Breast epithelium (tissue), 3 donors: Measurements from ENCODE around the gene MED9.

Experiments
- POLR2A ChIP-seq: fragments of 450-650 bp; IDR thresholded peaks from one replicate; pipeline ENCODE4 v1.6.1; 2016; ENCODE audit warnings: antibody characterized with exemption, mild to moderate bottlenecking, moderate library complexity
- POLR2AphosphoS5 ChIP-seq, 3 donors: sonication (generic); formaldehyde crosslinking; IDR thresholded peaks; one replicate each; pipeline ENCODE4 v1.6.1; 2017; ENCODE audit warnings: antibody characterized with exemption in 3 of 3
- TF ChIP-seq, protein P1 (sequence below), 3 donors: fragments of 450-650 bp; IDR thresholded peaks; one replicate each; pipeline ENCODE4 v1.5.1; 2016 to 2017; ENCODE audit warnings: antibody characterized with exemption in 3 of 3, mild to moderate bottlenecking in 3 of 3, moderate library complexity in 3 of 3

DNA sequence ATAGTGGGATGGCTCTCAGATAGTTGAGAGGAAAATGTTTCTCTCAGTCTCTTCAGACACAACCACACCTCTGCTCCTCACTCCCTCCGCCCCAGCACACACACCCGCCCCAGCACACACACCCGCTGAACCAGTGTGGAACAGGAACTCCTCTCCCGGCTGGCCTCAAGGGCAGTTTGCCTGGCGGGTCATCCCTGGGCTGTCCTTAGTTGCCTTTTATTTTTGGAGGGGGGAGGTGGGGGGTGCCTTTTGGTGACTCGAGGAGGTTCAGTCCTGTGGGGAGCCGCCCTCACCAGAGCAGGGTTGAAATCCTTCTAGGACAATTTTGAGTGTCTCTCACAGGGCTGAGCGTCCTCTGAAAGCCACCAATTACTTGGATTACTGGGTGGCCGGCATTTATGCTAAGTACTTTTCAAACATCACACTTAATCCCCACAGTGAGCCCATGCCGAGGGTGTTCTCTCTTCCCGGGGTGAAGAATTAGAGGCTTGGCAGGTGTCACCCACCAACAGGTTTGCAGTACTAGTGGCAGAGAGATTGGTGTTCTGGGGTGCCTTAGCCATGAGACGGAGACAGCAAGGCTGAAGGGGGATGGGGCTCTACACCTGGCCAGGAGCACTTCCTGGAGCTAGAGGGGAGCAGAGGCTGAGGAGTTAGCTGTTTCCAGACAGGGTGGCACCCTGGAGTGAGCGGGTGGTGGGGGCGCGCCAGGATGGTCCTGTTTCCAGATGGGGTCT lies 16.6 kb downstream of the MED9 start:
- TF ChIP-seq POLR2A: no peak
- TF ChIP-seq, protein P1, sequence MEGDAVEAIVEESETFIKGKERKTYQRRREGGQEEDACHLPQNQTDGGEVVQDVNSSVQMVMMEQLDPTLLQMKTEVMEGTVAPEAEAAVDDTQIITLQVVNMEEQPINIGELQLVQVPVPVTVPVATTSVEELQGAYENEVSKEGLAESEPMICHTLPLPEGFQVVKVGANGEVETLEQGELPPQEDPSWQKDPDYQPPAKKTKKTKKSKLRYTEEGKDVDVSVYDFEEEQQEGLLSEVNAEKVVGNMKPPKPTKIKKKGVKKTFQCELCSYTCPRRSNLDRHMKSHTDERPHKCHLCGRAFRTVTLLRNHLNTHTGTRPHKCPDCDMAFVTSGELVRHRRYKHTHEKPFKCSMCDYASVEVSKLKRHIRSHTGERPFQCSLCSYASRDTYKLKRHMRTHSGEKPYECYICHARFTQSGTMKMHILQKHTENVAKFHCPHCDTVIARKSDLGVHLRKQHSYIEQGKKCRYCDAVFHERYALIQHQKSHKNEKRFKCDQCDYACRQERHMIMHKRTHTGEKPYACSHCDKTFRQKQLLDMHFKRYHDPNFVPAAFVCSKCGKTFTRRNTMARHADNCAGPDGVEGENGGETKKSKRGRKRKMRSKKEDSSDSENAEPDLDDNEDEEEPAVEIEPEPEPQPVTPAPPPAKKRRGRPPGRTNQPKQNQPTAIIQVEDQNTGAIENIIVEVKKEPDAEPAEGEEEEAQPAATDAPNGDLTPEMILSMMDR (IDR thresholded peaks at IDR 0.05): no peak
- no peak for TF ChIP-seq POLR2AphosphoS5 (IDR thresholded peaks at IDR 0.05)
